ENCODE measurements around the gene HK3. TPM values are rescaled to one million over a fixed set of nuclear protein-coding genes. Genes with fewer than 3 reads are reported as not detected.

Gene HK3
- polyA plus RNA-seq, 2 of the 4 experiments (the other 2 are of a cell fraction) = 0.04 to 0.12 TPM

GRCh38 chr5:176899946-176900779, 1.0 kb upstream of the HK3 start:
- ATAC-seq = peak; percentile 6 to 20; a peak in 2 of 6 replicates
- POLR2A ChIA-PET = no interaction called here
- DNase-seq (ENCODE audit: low read depth in 1 of 2, low spot score in 1 of 2) = no peak
- 90% methylated on average over 4 of the region's 4 CpGs for WGBS (ENCODE audit: missing lambda C conversion rate)
- TF ChIP-seq CBX2 (IDR thresholded peaks at IDR 0.05; ENCODE audit: borderline replicate concordance, low read depth) = no peak
- TF ChIP-seq ELK1 (IDR thresholded peaks at IDR 0.05; ENCODE audit: low read depth, low read length) = no peak
- no peak for TF ChIP-seq MAFK (IDR thresholded peaks at IDR 0.05; ENCODE audit: partially characterized antibody)
- no peak for TF ChIP-seq ZSCAN20 (CRISPR knock-in tag; IDR thresholded peaks at IDR 0.05)
- TF ChIP-seq CBX8 (IDR thresholded peaks at IDR 0.05) = no peak
- TF ChIP-seq BHLHE40 (IDR thresholded peaks at IDR 0.05; ENCODE audit: low read depth, low read length) = no peak
- no peak for TF ChIP-seq GATA3 (IDR thresholded peaks at IDR 0.05; ENCODE audit: borderline replicate concordance)
- no peak for TF ChIP-seq CHD4 (IDR thresholded peaks at IDR 0.05; ENCODE audit: borderline replicate concordance)
- no peak for TF ChIP-seq HEYL (CRISPR knock-in tag; IDR thresholded peaks at IDR 0.05)
- no peak for TF ChIP-seq BCL3 (IDR thresholded peaks at IDR 0.05)
- no peak for TF ChIP-seq ESRRA (IDR thresholded peaks at IDR 0.05; ENCODE audit: borderline replicate concordance, low read length)
- FAIRE-seq = no peak
- H3K27ac ChIP-seq = no peak overlapping the region
- no peaks in the 10 kb centered on the region for H3K9me3 ChIP-seq
- H3K4me1 ChIP-seq = peaks cover 29% of the 10 kb centered on the region
- CTCF ChIA-PET = interaction anchor here (0.5 to 2.0 kb wide), 5 partner anchors 9 to 88 kb away, joined by 3 to 5 read pairs (median 3); no protein-coding TSS in a partner anchor
- H3K4me2 ChIP-seq = no peak overlapping the region
- H3K4me3 ChIP-seq = no peak overlapping the region

- Histone ChIP-seq H3K9me3 (no peaks in the 10 kb centered on the region), H3K4me3 (no peak overlapping the region), H3K4me2 (no peak overlapping the region), H3K4me1 (peaks cover 3% of the 10 kb centered on the region; the same call in 2 of the 3 replicates), H3K27ac (no peak overlapping the region)
- WGBS (ENCODE audit: missing lambda C conversion rate) = 56% methylated on average over 3 of the region's 3 CpGs
- ATAC-seq (peak in 1 of 2 experiments; percentile 9; a peak in 3 of 6 replicates), DNase-seq (ENCODE audit: low read depth in 1 of 2, low spot score in 1 of 2) (no peak), FAIRE-seq (no peak)
- ChIA-PET POLR2A (no interaction called here), CTCF (interaction anchor here (1.0 to 1.9 kb wide), 3 partner anchors 14 to 41 kb away, joined by 3 to 7 read pairs (median 5); no protein-coding TSS in a partner anchor)
- TF ChIP-seq CBX2 (IDR thresholded peaks at IDR 0.05; ENCODE audit: borderline replicate concordance, low read depth) (no peak), RARB (CRISPR knock-in tag; IDR thresholded peaks at IDR 0.05) (no peak), ZSCAN20 (CRISPR knock-in tag; IDR thresholded peaks at IDR 0.05) (no peak), ZNF302 (CRISPR knock-in tag; IDR thresholded peaks at IDR 0.05) (no peak), RFX5 (IDR thresholded peaks at IDR 0.05) (no peak), RNF2 (IDR thresholded peaks at IDR 0.05; ENCODE audit: borderline replicate concordance, low read depth) (no peak), ESRRA (IDR thresholded peaks at IDR 0.05; ENCODE audit: borderline replicate concordance, low read length) (no peak), HOXA7 (CRISPR knock-in tag; IDR thresholded peaks at IDR 0.05) (no peak), CEBPB (IDR thresholded peaks at IDR 0.05) (no peak), ZFP36 (IDR thresholded peaks at IDR 0.05; ENCODE audit: borderline replicate concordance, partially characterized antibody) (no peak), CHD2 (IDR thresholded peaks at IDR 0.05; ENCODE audit: low read length, partially characterized antibody) (no peak), ZC3H11A (IDR thresholded peaks at IDR 0.05) (no peak)
These were observed 1.9 kb downstream of the HK3 start for GRCh38 chr5:176897263-176897662.

GRCh38 chr5:176895831-176896230, 3.3 kb downstream of the HK3 start:
- Histone ChIP-seq H3K4me2 (no peak overlapping the region), H3K27ac (no peak overlapping the region), H3K4me1 (no peaks in the 10 kb centered on the region), H3K9me3 (no peaks in the 10 kb centered on the region), H3K4me3 (no peak overlapping the region)
- POLR2A ChIA-PET = no interaction called here
- CTCF ChIA-PET = interaction anchor here (0.7 to 1.3 kb wide), 3 partner anchors 47 to 237 kb away, joined by 3 to 7 read pairs (median 3); no protein-coding TSS in a partner anchor
- no peak; a peak in 2 of 6 replicates for ATAC-seq
- 70% methylated on average over 4 of the region's 4 CpGs for WGBS (ENCODE audit: missing lambda C conversion rate)
- FAIRE-seq = no peak
- no peak for DNase-seq (ENCODE audit: low read depth in 1 of 2, low spot score in 1 of 2)
- TF ChIP-seq HDAC2 (IDR thresholded peaks at IDR 0.05) (no peak), BHLHE40 (IDR thresholded peaks at IDR 0.05; ENCODE audit: low read depth, low read length) (no peak), FOSL2 (IDR thresholded peaks at IDR 0.05) (no peak), FOSL2 (CRISPR knock-in tag; IDR thresholded peaks at IDR 0.05) (no peak), USF2 (IDR thresholded peaks at IDR 0.05) (no peak), TP53 (CRISPR knock-in tag; IDR thresholded peaks at IDR 0.05) (no peak), POLR2AphosphoS2 (conservative IDR thresholded peaks at IDR 0.05; ENCODE audit: low read length) (no peak), ATOH8 (CRISPR knock-in tag; IDR thresholded peaks at IDR 0.05; ENCODE audit: low read depth) (no peak), BCL3 (IDR thresholded peaks at IDR 0.05) (no peak), CBX8 (IDR thresholded peaks at IDR 0.05) (no peak)
